ENCODE measurements around the gene PCCA.

PCCA gene

GRCh38 chr13:100473501-100474044 is 384.7 kb downstream of the PCCA start:
- DNase-seq, result no peak

- no peak for DNase-seq
Observed at GRCh38 chr13:100476963-100477362, 388.1 kb downstream of the PCCA start.

- DNase-seq, result no peak
Observed at GRCh38 chr13:100478107-100478809, 389.4 kb downstream of the PCCA start.

- DNase-seq, result no peak
Observed at GRCh38 chr13:100480676-100481075, 391.8 kb downstream of the PCCA start.

- DNase-seq, result no peak
Observed at GRCh38 chr13:100483139-100483538, 394.2 kb downstream of the PCCA start.

GRCh38 chr13:100483841-100484381 is 395.0 kb downstream of the PCCA start:
- DNase-seq, result no peak

- no peak for DNase-seq
Observed at GRCh38 chr13:100484702-100485101, 395.8 kb downstream of the PCCA start.

- no peak for DNase-seq
Observed at GRCh38 chr13:100485265-100485664, 396.4 kb downstream of the PCCA start.

GRCh38 chr13:100490692-100491091 is 401.8 kb downstream of the PCCA start:
- no peak for DNase-seq

GRCh38 chr13:100491164-100491842 is 402.4 kb downstream of the PCCA start:
- DNase-seq, result no peak

- no peak for DNase-seq
Observed at GRCh38 chr13:100493418-100493817, 404.5 kb downstream of the PCCA start.

GRCh38 chr13:100495455-100495854 is 406.6 kb downstream of the PCCA start:
- DNase-seq, result no peak

- DNase-seq, result no peak
Observed at GRCh38 chr13:100497389-100497788, 408.5 kb downstream of the PCCA start.

- no peak for DNase-seq
Observed at GRCh38 chr13:100502446-100502845, 413.6 kb downstream of the PCCA start.

- DNase-seq, result no peak
Observed at GRCh38 chr13:100503622-100504021, 414.7 kb downstream of the PCCA start.

- no peak for DNase-seq
Observed at GRCh38 chr13:100506154-100506553, 417.3 kb downstream of the PCCA start.

GRCh38 chr13:100506600-100507422 is 417.9 kb downstream of the PCCA start:
- no peak for DNase-seq

- DNase-seq, result no peak
Observed at GRCh38 chr13:100508455-100508854, 419.6 kb downstream of the PCCA start.

GRCh38 chr13:100508996-100509395 is 420.1 kb downstream of the PCCA start:
- no peak for DNase-seq

GRCh38 chr13:100510208-100510957 is 421.5 kb downstream of the PCCA start:
- DNase-seq, result no peak

GRCh38 chr13:100511466-100511865 is 422.6 kb downstream of the PCCA start:
- no peak for DNase-seq

- DNase-seq, result no peak
Observed at GRCh38 chr13:100512422-100512821, 423.5 kb downstream of the PCCA start.

All from effector CD8-positive, alpha-beta T cell (primary cell).